ENCODE data around the gene ABCD1. TPM values are rescaled to one million over a fixed set of nuclear protein-coding genes. Genes with fewer than 3 reads are reported as not detected.

Gene ABCD1
- total RNA-seq, 1 donor from 2014 or later = 7.7 TPM

GRCh38 chrX:153770601-153771414 is 46.2 kb downstream of the ABCD1 start:
- H3K27ac Mint-ChIP-seq = no peak overlapping the region
- no peaks in the 10 kb centered on the region for H3K27me3 Mint-ChIP-seq
- no peak for DNase-seq
- H3K36me3 Mint-ChIP-seq (ENCODE audit: low read depth) = no peaks in the 10 kb centered on the region
- no peak overlapping the region for H3K4me3 Mint-ChIP-seq
- intact Hi-C loops (cut with micrococcal nuclease) = no loop called here
- no peaks in the 10 kb centered on the region for H3K9me3 Mint-ChIP-seq
- H3K4me1 Mint-ChIP-seq = peaks cover 2% of the 10 kb centered on the region

- DNase-seq = no peak
- Mint-ChIP-seq H3K9me3 (no peaks in the 10 kb centered on the region), H3K4me3 (no peak overlapping the region), H3K36me3 (ENCODE audit: low read depth) (no peaks in the 10 kb centered on the region), H3K4me1 (no peaks in the 10 kb centered on the region), H3K27ac (no peak overlapping the region), H3K27me3 (no peaks in the 10 kb centered on the region)
- intact Hi-C loops (cut with micrococcal nuclease) = no loop called here
Measured at GRCh38 chrX:153771415-153772315, 47.0 kb downstream of the ABCD1 start.

GRCh38 chrX:153772316-153773217 is 47.9 kb downstream of the ABCD1 start:
- DNase-seq = no peak
- H3K4me1 Mint-ChIP-seq = no peaks in the 10 kb centered on the region
- no peaks in the 10 kb centered on the region for H3K9me3 Mint-ChIP-seq
- no peak overlapping the region for H3K4me3 Mint-ChIP-seq
- H3K27me3 Mint-ChIP-seq = no peaks in the 10 kb centered on the region
- H3K36me3 Mint-ChIP-seq (ENCODE audit: low read depth) = no peaks in the 10 kb centered on the region
- H3K27ac Mint-ChIP-seq = no peak overlapping the region
- intact Hi-C loops (cut with micrococcal nuclease) = no loop called here

- intact Hi-C loops (cut with micrococcal nuclease) = no loop called here
- no peaks in the 10 kb centered on the region for H3K9me3 Mint-ChIP-seq
- H3K4me1 Mint-ChIP-seq = no peaks in the 10 kb centered on the region
Measured at GRCh38 chrX:153773218-153773611, 48.6 kb downstream of the ABCD1 start.

GRCh38 chrX:153773741-153774575 is 49.3 kb downstream of the ABCD1 start:
- DNase-seq = no peak
- Mint-ChIP-seq H3K27me3 (no peaks in the 10 kb centered on the region), H3K27ac (no peak overlapping the region), H3K36me3 (ENCODE audit: low read depth) (no peaks in the 10 kb centered on the region), H3K4me1 (no peaks in the 10 kb centered on the region), H3K4me3 (no peak overlapping the region), H3K9me3 (no peaks in the 10 kb centered on the region)
- intact Hi-C loops (cut with micrococcal nuclease) = no loop called here

More at GRCh38 chrX:153773218-153773611, 48.6 kb downstream of the ABCD1 start:
- Mint-ChIP-seq H3K27me3 (no peaks in the 10 kb centered on the region), H3K27ac (no peak overlapping the region), H3K4me3 (no peak overlapping the region), H3K36me3 (ENCODE audit: low read depth) (no peaks in the 10 kb centered on the region)
- DNase-seq = no peak

- H3K4me1 Mint-ChIP-seq = no peaks in the 10 kb centered on the region
- intact Hi-C loops (cut with micrococcal nuclease) = no loop called here
- no peak overlapping the region for H3K27ac Mint-ChIP-seq
- H3K4me3 Mint-ChIP-seq = no peak overlapping the region
- no peaks in the 10 kb centered on the region for H3K9me3 Mint-ChIP-seq
- no peaks in the 10 kb centered on the region for H3K27me3 Mint-ChIP-seq
- H3K36me3 Mint-ChIP-seq (ENCODE audit: low read depth) = no peaks in the 10 kb centered on the region
- DNase-seq = no peak
Measured at GRCh38 chrX:153774576-153775292, 50.1 kb downstream of the ABCD1 start.

GRCh38 chrX:153775293-153776119 is 50.9 kb downstream of the ABCD1 start:
- Mint-ChIP-seq H3K4me1 (no peaks in the 10 kb centered on the region), H3K9me3 (no peaks in the 10 kb centered on the region), H3K36me3 (ENCODE audit: low read depth) (no peaks in the 10 kb centered on the region), H3K27ac (no peak overlapping the region), H3K4me3 (no peak overlapping the region), H3K27me3 (peaks cover 6% of the 10 kb centered on the region)
- DNase-seq = no peak
- intact Hi-C loops (cut with micrococcal nuclease) = no loop called here

GRCh38 chrX:153776120-153776599 is 51.5 kb downstream of the ABCD1 start:
- Mint-ChIP-seq H3K36me3 (ENCODE audit: low read depth) (no peaks in the 10 kb centered on the region), H3K4me1 (no peaks in the 10 kb centered on the region), H3K27ac (no peak overlapping the region), H3K4me3 (no peak overlapping the region), H3K9me3 (no peaks in the 10 kb centered on the region), H3K27me3 (peaks cover 6% of the 10 kb centered on the region)
- intact Hi-C loops (cut with micrococcal nuclease) = no loop called here
- no peak for DNase-seq

GRCh38 chrX:153776611-153777045 is 52.0 kb downstream of the ABCD1 start:
- no peaks in the 10 kb centered on the region for H3K4me1 Mint-ChIP-seq
- peaks cover 6% of the 10 kb centered on the region for H3K27me3 Mint-ChIP-seq
- H3K4me3 Mint-ChIP-seq = no peak overlapping the region
- no peaks in the 10 kb centered on the region for H3K9me3 Mint-ChIP-seq
- H3K36me3 Mint-ChIP-seq (ENCODE audit: low read depth) = no peaks in the 10 kb centered on the region
- H3K27ac Mint-ChIP-seq = no peak overlapping the region
- DNase-seq = no peak
- intact Hi-C loops (cut with micrococcal nuclease) = no loop called here

- H3K9me3 Mint-ChIP-seq = no peaks in the 10 kb centered on the region
- no peak overlapping the region for H3K4me3 Mint-ChIP-seq
- H3K4me1 Mint-ChIP-seq = no peaks in the 10 kb centered on the region
- peaks cover 6% of the 10 kb centered on the region for H3K27me3 Mint-ChIP-seq
- intact Hi-C loops (cut with micrococcal nuclease) = no loop called here
- H3K27ac Mint-ChIP-seq = no peak overlapping the region
- DNase-seq = no peak
- no peaks in the 10 kb centered on the region for H3K36me3 Mint-ChIP-seq (ENCODE audit: low read depth)
Measured at GRCh38 chrX:153777261-153778090, 52.8 kb downstream of the ABCD1 start.

GRCh38 chrX:153778181-153778580 is 53.5 kb downstream of the ABCD1 start:
- intact Hi-C loops (cut with micrococcal nuclease) = no loop called here
- Mint-ChIP-seq H3K4me3 (no peak overlapping the region), H3K36me3 (ENCODE audit: low read depth) (no peaks in the 10 kb centered on the region), H3K9me3 (no peaks in the 10 kb centered on the region), H3K27ac (no peak overlapping the region), H3K4me1 (no peaks in the 10 kb centered on the region), H3K27me3 (peaks cover 6% of the 10 kb centered on the region)
- DNase-seq = no peak

All from activated CD4-positive, alpha-beta T cell treated with anti-CD3 and anti-CD28 coated beads, Interleukin-2, amount 10 ng/mL, durations not matched to agents 24 days and 14 days (primary cell).